ENCODE data around the gene GOLPH3L.
"Not testable (repeated sequence)": the region's sequence is repeated elsewhere in the genome, so short reads cannot be mapped to it uniquely, and the experiment has no call there.

GOLPH3L gene

GRCh38 chr1:150696995-150697927 lies at the start of gene GOLPH3L:
GOLPH3L (minus strand) TSS chr1:150697154; CDS start chr1:150694838, 2,316 bp downstream.
- DNase-seq = peak; percentile 89 to 97

DNA sequence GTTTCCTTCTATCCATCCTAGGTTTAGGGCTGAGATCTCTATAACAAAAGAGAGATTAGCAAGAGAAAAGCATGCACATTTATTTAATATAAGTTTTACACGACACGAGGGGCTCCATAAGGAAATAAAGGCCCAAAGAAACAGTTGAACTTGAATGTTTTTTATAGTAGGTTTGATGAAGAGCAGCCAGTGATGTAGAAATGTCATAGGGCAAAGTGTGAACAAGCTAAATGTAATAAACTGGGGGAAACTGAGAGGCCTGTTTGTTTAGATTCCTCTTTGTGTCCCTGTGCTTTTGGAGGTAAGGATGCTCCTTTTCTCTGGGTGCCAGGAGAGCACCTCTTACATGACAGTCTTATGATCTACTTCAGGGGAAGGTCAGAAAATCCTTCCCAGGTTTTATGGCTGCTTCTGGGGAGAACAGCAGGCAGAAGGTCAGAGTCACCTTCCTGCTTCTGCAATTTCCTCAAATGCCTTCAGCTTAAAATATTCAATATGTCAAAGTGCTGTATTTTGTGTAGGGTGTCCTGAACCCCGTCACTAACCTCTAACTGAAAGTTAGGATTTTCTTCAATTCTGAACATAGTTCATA lies 33.3 kb upstream of the GOLPH3L start:
- no peak for DNase-seq

DNA sequence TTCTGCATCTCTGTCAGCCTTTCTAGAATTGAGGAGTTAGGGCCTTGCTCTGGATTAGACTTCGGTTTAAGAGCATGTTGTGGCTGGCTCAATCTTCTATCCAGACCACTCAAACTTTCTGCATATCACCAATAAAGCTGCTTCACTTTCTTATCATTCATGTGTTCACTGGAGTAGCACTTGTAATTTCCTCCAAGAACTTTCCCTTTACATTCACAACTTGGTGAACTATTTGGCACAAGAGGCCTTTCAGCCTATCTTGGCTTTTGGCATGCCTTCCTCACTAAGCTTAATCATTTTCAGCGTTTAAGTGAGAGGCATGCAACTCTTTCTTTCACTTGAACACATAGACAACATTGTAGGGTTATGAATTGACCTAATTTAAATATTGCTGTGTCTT lies 27.4 kb upstream of the GOLPH3L start:
- DNase-seq = no peak

- no peak for DNase-seq
Observed at GRCh38 chr1:150720703-150721102, 23.7 kb upstream of the GOLPH3L start, which contains the start of gene HORMAD1. HORMAD1 (minus strand) TSS chr1:150720895; CDS start chr1:150719505, 1,390 bp downstream.

GRCh38 chr1:150720098-150720497 lies 23.1 kb upstream of the GOLPH3L start:
- DNase-seq = no peak

GRCh38 chr1:150718225-150718891 lies 21.4 kb upstream of the GOLPH3L start:
- no peak for DNase-seq

- not testable (repeated sequence) for DNase-seq
Observed at GRCh38 chr1:150709031-150709430, 12.1 kb upstream of the GOLPH3L start.

DNA sequence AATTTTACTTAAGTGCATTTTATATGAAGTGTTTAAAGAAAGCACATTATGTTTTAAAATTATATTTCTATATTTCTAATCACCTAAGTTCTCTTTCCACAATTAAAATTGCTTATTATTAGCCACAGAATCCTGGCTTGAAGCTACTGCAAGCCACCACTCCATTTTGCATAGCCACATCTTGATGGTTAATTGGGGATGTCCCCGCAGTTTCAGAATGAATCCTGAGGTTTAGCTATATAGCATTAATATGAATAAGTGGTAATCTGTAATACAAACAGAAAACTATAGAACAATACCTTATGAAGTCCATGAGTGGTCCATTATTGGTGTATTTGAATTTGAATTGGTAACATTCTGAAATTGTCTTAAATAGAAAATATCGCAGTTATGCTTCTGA lies 11.6 kb upstream of the GOLPH3L start:
- no peak for DNase-seq

GRCh38 chr1:150706091-150706490 lies 9.1 kb upstream of the GOLPH3L start:
- no peak for DNase-seq

DNA sequence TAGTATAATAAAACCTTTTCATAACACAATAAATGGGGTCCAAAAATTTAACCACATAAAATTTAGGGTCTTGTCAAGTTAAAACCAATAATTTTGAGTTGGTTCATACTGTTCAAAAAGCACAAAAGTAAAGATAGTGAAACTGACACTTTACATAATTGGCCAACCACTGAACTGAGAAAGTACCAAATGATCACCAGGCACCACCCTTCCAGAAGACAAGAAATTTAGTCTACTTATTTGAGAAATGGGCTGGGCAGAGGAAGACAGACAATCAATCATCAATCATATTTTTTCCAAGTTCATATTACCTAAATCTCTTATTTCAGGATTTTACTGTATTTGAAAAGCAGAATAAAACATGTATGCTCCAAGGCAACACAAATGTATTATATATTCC lies 6.5 kb upstream of the GOLPH3L start:
- no peak for DNase-seq

GRCh38 chr1:150696590-150696989 lies 364 bp downstream of the GOLPH3L start:
- no peak for DNase-seq

- DNase-seq = no peak
Observed at GRCh38 chr1:150696162-150696561, 792 bp downstream of the GOLPH3L start.

DNA sequence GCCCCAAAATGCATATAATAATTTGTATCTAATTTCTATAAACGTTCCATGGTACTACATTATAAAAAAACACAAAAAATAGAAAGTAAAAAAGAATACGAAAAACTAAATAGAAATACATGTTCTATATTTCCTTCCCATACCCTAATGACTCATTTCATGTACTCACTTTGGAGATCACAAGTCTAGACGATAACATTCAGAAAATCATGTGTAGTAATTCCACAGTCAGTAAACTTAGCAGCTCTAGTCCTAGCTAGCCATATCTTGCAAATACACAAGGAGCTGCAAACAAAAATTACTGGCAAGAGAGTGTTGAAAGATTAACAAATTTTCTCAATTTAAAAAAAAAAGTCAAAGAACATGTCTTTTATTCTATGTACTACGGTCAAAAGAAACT lies 1.4 kb downstream of the GOLPH3L start:
- no peak for DNase-seq

- DNase-seq = no peak
Observed at GRCh38 chr1:150692720-150693119, 4.2 kb downstream of the GOLPH3L start.

GRCh38 chr1:150688763-150689162 lies 8.2 kb downstream of the GOLPH3L start:
- no peak for DNase-seq

GRCh38 chr1:150686275-150686674 lies 10.7 kb downstream of the GOLPH3L start:
- DNase-seq = no peak

GRCh38 chr1:150683914-150684313 lies 13.0 kb downstream of the GOLPH3L start:
- no peak for DNase-seq

- no peak for DNase-seq
Observed at GRCh38 chr1:150678988-150679387, 18.0 kb downstream of the GOLPH3L start.

DNA sequence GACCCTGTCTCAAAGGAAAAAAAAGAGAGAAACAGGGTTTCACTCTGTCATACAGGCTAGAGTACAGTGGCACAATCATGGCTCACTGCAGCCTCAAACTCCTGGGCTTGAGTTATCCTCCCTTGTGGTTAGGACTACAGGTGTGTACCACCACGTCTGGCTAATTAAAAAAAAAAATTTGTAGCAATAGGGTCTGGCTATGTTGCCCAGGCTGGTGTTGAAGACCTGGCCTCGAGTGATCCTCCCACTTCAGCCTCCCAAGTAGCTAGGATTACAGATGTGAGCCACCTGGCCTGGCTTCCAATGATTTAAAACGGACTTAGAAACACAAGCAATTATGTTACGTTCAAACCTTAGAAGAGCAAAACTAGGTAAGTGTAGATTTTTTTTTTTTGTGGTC lies 22.1 kb downstream of the GOLPH3L start:
- DNase-seq = no peak

DNA sequence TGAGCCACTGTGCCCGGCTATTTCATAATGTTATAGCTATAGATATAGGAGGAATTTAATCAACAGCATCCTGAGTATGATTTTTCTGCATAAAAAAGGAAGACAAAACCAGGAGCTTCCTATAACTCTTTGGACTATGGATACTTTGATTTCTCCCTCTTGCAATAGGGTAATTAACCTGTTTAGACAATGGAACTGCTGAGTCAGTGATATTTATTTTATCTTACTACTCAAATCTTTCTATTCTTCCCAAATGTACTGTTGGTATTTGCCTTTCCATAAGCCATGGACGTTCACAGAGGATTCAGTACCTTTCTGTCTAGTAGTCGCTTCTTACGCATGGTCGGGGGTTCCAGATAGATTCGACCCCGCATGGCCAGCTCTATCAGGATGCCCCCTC lies 33.6 kb downstream of the GOLPH3L start:
- DNase-seq = no peak

GRCh38 chr1:150662811-150663210 lies 34.1 kb downstream of the GOLPH3L start:
- DNase-seq = no peak

DNA sequence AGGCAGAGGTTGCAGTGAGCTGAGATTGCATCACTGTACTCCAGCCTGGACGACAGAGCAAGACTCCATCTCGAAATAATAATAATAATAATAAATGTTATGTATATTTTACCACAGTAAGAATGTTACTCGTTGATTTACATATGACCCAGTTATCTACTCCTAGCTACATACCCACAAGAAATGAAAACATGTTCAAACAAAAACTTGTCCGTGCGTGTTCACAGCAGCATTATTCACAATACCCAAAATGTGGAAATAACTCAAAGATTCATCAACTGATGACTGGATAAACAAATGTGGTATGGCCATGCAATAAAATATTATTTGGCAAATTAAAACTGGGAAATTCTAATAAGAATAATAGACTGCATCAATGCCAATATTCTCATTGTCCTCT lies 35.8 kb downstream of the GOLPH3L start:
- DNase-seq = no peak

GRCh38 chr1:150660584-150660983 lies 36.4 kb downstream of the GOLPH3L start:
- DNase-seq = no peak

- DNase-seq = not testable (repeated sequence)
Observed at GRCh38 chr1:150657064-150657463, 39.9 kb downstream of the GOLPH3L start.

All from SW 1271 (cell line).